ENCODE data around the gene PSG7.
"Not testable (repeated sequence)": the region's sequence is repeated elsewhere in the genome, so short reads cannot be mapped to it uniquely, and the experiment has no call there.

GRCh38 chr19:42897729-42898128, 39.3 kb downstream of the PSG7 start:
- not testable (repeated sequence) for TF ChIP-seq CTCF, POLR2A, POLR2AphosphoS5 (IDR thresholded peaks at IDR 0.05)

Data from gastroesophageal sphincter (tissue), 3 donors.